Stimulated activated CD8-positive, alpha-beta memory T cell treated with anti-CD3 and anti-CD28 coated beads, Interleukin-2, amount 100 ng/mL, for 1 hour (primary cell): Measurements from ENCODE around the gene EID2B.

Experiments used
- DNase-seq, 2 donors: peaks; one replicate each; pipeline ENCODE4 v3.0.0-alpha.2; 2020; ENCODE audit warnings: low read depth in 2 of 2

Gene EID2B

GRCh38 chr19:39532233-39533002, at the start of gene EID2B:
TSS of gene EID2B (minus strand) at chr19:39532852. CDS start at chr19:39532802, 50 bp downstream.
- DNase-seq, result peak; percentile 87 to 90

- DNase-seq, result no peak
Measured at GRCh38 chr19:39582442-39582841, 49.8 kb upstream of the EID2B start.

- DNase-seq, result no peak
Measured at GRCh38 chr19:39568604-39569003, 36.0 kb upstream of the EID2B start.

GRCh38 chr19:39566064-39566463, 33.4 kb upstream of the EID2B start:
- no peak for DNase-seq

- no peak for DNase-seq
Measured at GRCh38 chr19:39563408-39563807, 30.8 kb upstream of the EID2B start.

DNA sequence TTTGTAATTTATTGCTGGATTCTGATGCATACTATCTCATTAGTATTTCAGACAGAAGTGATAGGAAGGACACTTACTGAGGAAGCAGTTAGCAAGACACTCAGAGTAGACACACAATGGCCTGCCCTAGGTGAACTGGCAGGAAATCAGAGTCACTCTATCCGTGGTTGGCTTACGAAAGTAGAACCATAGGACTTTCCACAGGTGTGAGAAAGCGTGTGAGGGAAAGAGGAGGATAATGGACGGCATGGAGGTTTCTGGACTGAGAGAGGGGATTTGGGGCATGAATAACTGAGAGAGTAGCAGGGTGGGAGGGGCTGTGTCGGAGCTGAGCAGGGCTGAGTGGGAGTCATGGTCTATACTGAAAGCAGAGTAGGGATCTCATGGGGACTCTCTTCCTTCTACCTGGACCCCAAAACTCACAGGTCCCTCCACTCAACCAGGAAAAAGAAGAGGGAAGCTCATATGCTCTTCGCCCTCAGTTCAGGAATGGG, 26.0 kb upstream of the EID2B start:
- DNase-seq, result no peak

GRCh38 chr19:39557811-39558623, 25.4 kb upstream of the EID2B start:
- DNase-seq, result no peak

GRCh38 chr19:39555883-39556282, 23.2 kb upstream of the EID2B start:
- DNase-seq, result no peak

DNA sequence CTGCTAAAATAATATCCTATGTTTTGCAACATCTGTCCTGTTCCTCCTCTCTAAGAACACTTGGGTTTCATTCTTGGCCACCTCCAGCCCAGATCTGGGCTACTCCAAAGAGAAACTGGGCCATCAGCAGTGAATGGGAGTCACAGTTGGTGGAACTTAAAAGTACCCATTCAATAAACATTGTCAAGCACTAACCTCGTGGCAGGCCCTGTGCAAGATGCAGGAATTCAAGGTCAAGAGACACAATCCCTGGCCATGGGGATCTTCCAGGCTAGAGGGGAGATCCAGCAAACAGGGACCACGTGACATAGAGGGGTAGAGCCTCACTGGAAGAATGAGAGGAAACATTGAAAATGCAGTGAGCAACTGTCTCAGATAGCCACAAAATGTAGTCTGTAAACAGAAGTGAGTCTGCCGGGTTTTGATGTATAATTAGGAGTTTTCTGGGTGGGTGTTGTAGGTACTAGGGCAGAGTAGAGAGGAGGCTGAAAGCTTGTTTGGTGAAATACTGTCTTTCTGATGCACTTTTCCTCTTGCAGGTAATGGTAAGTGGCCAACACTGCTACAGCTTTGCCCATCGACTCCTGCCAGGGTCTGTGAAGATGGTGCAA, 22.2 kb upstream of the EID2B start:
- DNase-seq, result no peak

- DNase-seq, result no peak
Measured at GRCh38 chr19:39553082-39553652, 20.5 kb upstream of the EID2B start.

DNA sequence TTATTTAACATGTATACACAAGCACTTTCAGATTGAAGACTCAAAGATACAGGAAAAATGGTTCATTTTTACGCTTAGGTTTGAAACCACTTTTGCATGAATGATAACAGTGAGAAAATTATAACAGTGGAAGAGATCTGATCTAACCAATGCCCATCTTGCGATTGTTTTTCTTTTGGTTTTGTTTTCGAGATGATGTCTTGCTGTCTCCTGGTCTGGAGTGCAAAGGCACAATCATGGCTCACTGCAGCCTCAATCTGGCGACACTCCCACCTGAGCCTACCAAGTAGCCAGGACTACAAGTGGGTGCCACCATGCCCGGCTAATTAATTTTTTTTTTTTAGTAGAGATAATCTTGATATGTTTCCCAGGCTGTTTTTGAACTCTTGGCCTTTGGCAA, 17.5 kb upstream of the EID2B start:
- no peak for DNase-seq

DNA sequence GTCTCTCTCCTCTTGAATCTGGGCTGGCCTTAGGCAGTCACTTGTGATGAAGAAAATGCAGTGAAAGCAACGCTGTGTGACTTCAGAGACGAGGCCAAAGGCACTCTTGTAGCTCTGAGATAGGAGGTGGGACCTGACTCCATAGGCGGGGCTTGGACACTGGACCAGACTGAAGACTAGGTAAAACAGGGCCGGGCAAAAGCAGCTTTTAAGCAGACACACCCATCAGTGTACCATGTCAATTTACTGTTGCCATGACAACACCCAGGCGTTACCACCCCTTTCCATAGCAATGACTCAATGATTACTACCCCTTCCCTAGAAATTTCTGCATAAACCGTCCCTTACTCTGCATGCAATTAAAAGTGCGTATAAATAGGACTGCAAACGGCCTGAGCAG, 13.9 kb upstream of the EID2B start:
- DNase-seq, result no peak

GRCh38 chr19:39544911-39545310, 12.3 kb upstream of the EID2B start:
- DNase-seq, result no peak

GRCh38 chr19:39544226-39544903, 11.7 kb upstream of the EID2B start:
- DNase-seq, result no peak

DNA sequence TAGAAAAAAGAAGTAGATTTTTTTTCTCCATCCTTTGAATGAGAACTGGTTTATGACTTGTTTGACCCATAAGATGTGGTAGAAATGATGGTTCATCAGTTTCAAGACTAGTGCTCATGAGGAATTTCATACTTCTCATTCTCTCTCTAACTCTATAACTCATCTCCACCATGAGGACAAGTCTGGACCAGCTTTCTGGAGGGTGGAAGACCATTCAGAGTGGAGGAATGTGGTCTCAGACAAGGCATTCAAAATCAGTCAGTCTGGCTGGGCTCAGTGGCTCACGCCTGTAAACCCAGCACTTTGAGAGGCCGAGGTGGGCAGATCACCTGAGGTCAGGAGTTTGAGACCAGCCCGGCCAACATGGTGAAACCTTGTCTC, 10.8 kb upstream of the EID2B start:
- no peak for DNase-seq

DNA sequence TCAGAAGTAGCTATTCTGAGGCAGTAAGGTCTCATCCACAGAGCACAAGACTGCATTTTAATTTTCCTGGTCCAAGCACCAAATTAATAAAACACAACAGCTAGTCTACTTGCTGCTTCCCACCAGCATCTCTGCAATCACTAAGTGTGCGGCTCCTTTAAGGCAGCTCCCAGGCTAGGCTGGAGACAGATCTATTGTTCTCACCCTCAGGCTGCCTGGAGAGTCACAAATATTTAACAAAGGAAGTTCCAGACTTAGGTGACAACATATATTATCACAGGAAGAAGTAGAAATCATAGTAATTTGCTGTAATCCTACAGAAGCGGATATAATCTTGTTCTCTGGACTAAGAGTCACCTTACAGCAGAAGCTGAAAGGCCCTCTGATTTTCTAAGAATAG, 9.6 kb upstream of the EID2B start:
- DNase-seq, result no peak

GRCh38 chr19:39540333-39540673, 7.7 kb upstream of the EID2B start:
- DNase-seq, result no peak

DNA sequence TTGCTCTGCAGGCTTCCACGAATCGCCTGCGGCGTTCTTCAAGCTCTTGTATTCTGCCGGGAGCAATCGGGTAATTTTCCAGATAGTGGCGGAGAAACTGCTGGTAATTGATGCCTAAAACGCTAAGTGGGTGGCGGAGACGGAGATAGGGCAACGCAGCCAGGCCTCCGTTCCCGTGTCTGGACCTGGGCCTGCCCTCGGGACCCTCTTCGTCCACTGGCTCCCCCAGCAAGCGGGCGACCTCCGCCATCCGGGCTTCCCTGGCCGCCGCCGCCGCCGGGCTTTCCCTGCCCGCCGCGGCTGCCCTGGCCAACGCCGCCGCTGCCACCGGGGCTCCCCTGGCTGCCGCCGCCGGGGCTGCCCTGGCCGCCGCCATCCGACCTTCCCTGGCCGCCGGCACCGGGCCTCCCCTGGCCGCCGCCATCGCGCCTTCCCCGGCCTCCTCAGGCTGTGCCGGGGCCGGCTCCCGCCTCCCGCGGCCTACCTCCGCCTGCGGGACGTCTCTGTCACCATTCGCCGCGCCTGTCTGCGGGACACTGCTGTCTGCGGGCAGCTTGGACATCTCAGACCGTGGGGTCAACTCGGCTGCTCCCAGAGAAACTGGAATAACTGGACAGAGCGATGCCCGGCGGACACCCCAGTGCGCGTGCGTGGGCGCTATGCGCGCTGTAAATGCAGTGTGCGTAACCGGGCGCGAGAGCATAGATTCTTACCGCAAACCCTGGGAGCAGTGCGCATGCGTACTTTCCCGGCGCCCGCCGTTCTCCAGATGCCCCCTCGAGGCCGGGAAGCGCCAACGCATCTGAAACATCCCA, 7.1 kb upstream of the EID2B start, which contains the start of gene EID2:
EID2 (minus strand) TSS at position 644 of the 815 bp plus-strand sequence; CDS start at position 562, 82 bp downstream.
- peak; percentile 89 to 93 for DNase-seq

GRCh38 chr19:39539165-39539517, 6.5 kb upstream of the EID2B start:
- DNase-seq, result no peak

DNA sequence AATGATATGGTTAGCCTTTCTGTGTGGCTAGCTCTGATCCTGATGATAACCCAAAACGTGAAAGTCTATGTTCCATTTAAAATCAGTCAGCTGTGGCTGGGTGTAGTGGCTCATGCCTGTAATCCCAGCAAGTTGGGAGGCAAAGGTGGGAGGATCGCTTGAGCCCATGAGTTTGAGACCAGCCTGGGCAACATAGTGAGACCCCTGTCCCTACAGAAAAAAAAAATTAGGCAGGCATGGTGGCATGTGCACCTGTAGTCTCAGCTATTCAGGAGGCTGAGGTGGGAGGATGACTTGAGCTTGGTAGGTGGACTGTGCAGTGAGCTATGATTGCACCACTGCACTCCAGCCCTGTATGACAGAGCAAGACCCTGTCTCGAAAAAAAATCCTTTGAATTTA, 1.1 kb upstream of the EID2B start:
- no peak for DNase-seq

DNA sequence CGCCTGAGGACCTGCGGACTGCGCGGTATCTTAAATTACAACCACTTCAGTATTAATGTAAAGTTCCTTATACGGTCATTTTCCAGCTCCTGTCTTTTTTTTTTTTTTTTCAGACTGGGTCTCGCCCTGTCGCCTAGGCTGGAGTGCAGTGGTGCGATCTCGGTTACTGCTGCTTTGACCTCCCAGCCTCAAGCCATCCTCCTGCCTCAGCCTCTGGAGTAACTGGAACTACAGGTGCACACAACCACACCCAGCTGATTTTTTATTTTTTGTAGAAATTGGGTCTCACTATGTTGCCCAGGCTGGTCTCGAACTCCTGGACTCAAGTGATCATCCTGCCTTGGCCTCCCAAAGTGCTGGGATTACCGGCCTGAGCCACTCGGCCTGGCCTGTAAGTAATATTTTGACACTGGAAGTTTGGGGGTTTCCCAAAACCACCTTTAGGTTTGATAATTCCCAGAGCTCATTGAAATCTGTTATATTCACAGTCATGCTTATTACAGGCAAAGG, 406 bp upstream of the EID2B start:
- no peak for DNase-seq
